Mesenchymal stem cell (in vitro differentiated cells and primary cell): ENCODE results near the gene NMD3.
"Not testable (repeated sequence)": the region's sequence is repeated elsewhere in the genome, so short reads cannot be mapped to it uniquely, and the experiment has no call there.

Experiments
- DNase-seq: peaks from one replicate; pipeline ENCODE4 v3.0.0-alpha.2; 2013
- H2AFZ ChIP-seq: one replicate; pipeline ENCODE4 v1.6.1; 2013; ENCODE audit warnings: low read depth, mild to moderate bottlenecking, control low read depth, inconsistent platforms, low read length, moderate library complexity
- H2AK5ac ChIP-seq: 2 replicates; pipeline ENCODE4 v1.6.1; 2013; ENCODE audit warnings: low read length, moderate library complexity, mild to moderate bottlenecking, inconsistent platforms; ENCODE audit not compliant: severe bottlenecking
- H2BK120ac ChIP-seq: one replicate; pipeline ENCODE4 v1.6.1; 2013; ENCODE audit warnings: low read depth, mild to moderate bottlenecking, inconsistent platforms, low read length, moderate library complexity
- H2BK12ac ChIP-seq, 2 experiments: one replicate each; pipeline ENCODE4 v1.6.1; 2013; ENCODE audit warnings: inconsistent platforms in 2 of 2, low read length in 2 of 2, mild to moderate bottlenecking in 2 of 2, moderate library complexity in 2 of 2, control low read depth in 1 of 2
- H2BK15ac ChIP-seq: one replicate; pipeline ENCODE4 v1.6.1; 2013; ENCODE audit warnings: mild to moderate bottlenecking, low read depth, inconsistent platforms; ENCODE audit not compliant: poor library complexity, severe bottlenecking
- H2BK5ac ChIP-seq: 2 replicates; pipeline ENCODE4 v1.6.1; 2013; ENCODE audit warnings: low read depth, mild to moderate bottlenecking, low read length, control low read depth, inconsistent platforms; ENCODE audit not compliant: poor library complexity, severe bottlenecking
- H3K14ac ChIP-seq, 2 experiments: one replicate each; pipeline ENCODE4 v1.6.1; 2013; ENCODE audit warnings: inconsistent platforms in 2 of 2, low read length in 2 of 2, control low read depth in 1 of 2, mild to moderate bottlenecking in 1 of 2, moderate library complexity in 1 of 2
- H3K18ac ChIP-seq, 2 experiments: one replicate each; pipeline ENCODE4 v1.6.1; 2013; ENCODE audit warnings: inconsistent platforms in 2 of 2, low read length in 2 of 2, control low read depth in 1 of 2, low read depth in 1 of 2, mild to moderate bottlenecking in 1 of 2
- H3K23ac ChIP-seq, 2 experiments: one replicate each; pipeline ENCODE4 v1.6.1; 2013; ENCODE audit warnings: inconsistent platforms in 2 of 2, low read length in 2 of 2, mild to moderate bottlenecking in 2 of 2, moderate library complexity in 2 of 2, control low read depth in 1 of 2
- H3K27ac ChIP-seq: 2 replicates; pipeline ENCODE4 v1.5.1; 2013; ENCODE audit warnings: mild to moderate bottlenecking, moderate library complexity, low read length, control low read depth, inconsistent platforms; ENCODE audit not compliant: poor library complexity, severe bottlenecking
- H3K27me3 ChIP-seq, 2 experiments: 2 replicates each; pipeline versions ENCODE4 v1.6.1 to v1.7.0; 2013; ENCODE audit warnings: low read length in 2 of 2, mild to moderate bottlenecking in 2 of 2, moderate library complexity in 2 of 2, control low read depth in 1 of 2, inconsistent platforms in 1 of 2; ENCODE audit not compliant: control insufficient read depth in 1 of 2, insufficient read depth in 1 of 2
- H3K36me3 ChIP-seq, 2 experiments: 2 replicates each; pipeline versions ENCODE4 v1.6.1 to v1.7.0; 2013; ENCODE audit warnings: low read length in 2 of 2, control low read depth in 1 of 2, inconsistent platforms in 1 of 2, low read depth in 1 of 2, mild to moderate bottlenecking in 1 of 2; ENCODE audit not compliant: insufficient read depth in 2 of 2, control insufficient read depth in 1 of 2
- H3K4ac ChIP-seq, 2 experiments: one replicate each; pipeline ENCODE4 v1.6.1; 2013; ENCODE audit warnings: inconsistent platforms in 2 of 2, low read length in 2 of 2, mild to moderate bottlenecking in 2 of 2, moderate library complexity in 2 of 2, control low read depth in 1 of 2, low read depth in 1 of 2
- H3K4me1 ChIP-seq: 2 replicates; pipeline ENCODE4 v1.6.1; 2013; ENCODE audit warnings: low read depth, low read length, control low read depth; ENCODE audit not compliant: control insufficient read depth, insufficient read depth
- H3K4me2 ChIP-seq: 2 replicates; pipeline ENCODE4 v1.6.1; 2013; ENCODE audit warnings: low read length, mild to moderate bottlenecking, inconsistent platforms; ENCODE audit not compliant: poor library complexity, severe bottlenecking
- H3K4me3 ChIP-seq, 2 experiments: 2 replicates each; pipeline versions ENCODE4 v1.5.1 to v1.7.0; 2013; ENCODE audit warnings: low read length in 2 of 2, mild to moderate bottlenecking in 2 of 2, control low read depth in 1 of 2, low read depth in 1 of 2; ENCODE audit not compliant: insufficient read depth in 1 of 2
- H3K79me1 ChIP-seq: replicated peaks from 2 replicates; pipeline ENCODE4 v1.6.1; 2013; ENCODE audit warnings: mild to moderate bottlenecking, control low read depth, low read length, inconsistent platforms; ENCODE audit not compliant: poor library complexity, severe bottlenecking
- H3K9ac ChIP-seq: 2 replicates; pipeline ENCODE4 v1.7.0; 2013; ENCODE audit warnings: mild to moderate bottlenecking, low read length, moderate library complexity
- H3K9me3 ChIP-seq: 2 replicates; pipeline ENCODE4 v1.7.0; 2013; ENCODE audit warnings: mild to moderate bottlenecking, low read length; ENCODE audit not compliant: control insufficient read depth
- H4K8ac ChIP-seq: one replicate; pipeline ENCODE4 v1.6.1; 2013; ENCODE audit warnings: inconsistent platforms, mild to moderate bottlenecking, low read length, moderate library complexity
- H4K91ac ChIP-seq: one replicate; pipeline ENCODE4 v1.6.1; 2013; ENCODE audit warnings: mild to moderate bottlenecking, low read length, inconsistent platforms
- WGBS: methylation state at CpG from one replicate; pipeline ENCODE4 v1.1.7; 2013; ENCODE audit warnings: mixed read lengths; 5-methylcytosine and 5-hydroxymethylcytosine counted together

NMD3 gene

DNA sequence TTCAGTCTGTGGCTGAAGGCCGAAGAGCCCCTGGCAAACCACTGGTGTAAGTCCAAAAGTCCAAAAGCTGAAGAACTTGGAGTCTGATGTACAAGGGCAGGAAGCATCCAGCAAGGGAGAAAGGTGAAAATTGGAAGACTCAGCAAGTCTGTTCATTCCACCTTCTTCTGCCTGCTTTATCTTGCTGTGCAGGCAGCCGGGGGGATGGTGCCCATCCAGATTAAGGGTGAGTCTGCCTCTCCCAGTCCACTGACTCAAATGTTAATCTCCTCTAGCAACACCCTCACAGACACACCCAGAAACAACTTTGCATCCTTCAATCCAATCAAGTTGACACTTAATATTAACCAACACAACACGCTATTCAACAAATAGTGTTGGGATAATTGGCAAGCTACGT lies 61.3 kb downstream of the NMD3 start:
- not testable (repeated sequence) for H3K4ac ChIP-seq, H2AK5ac ChIP-seq, H4K8ac ChIP-seq, H3K4me2 ChIP-seq, H2BK5ac ChIP-seq, H2BK12ac ChIP-seq, H3K27ac ChIP-seq, H3K36me3 ChIP-seq, H2AFZ ChIP-seq, H2BK120ac ChIP-seq, H3K79me1 ChIP-seq, H3K9ac ChIP-seq, H3K23ac ChIP-seq, H3K14ac ChIP-seq, H3K4me1 ChIP-seq, H3K18ac ChIP-seq, H4K91ac ChIP-seq, H3K27me3 ChIP-seq, H3K4me3 ChIP-seq, H2BK15ac ChIP-seq, DNase-seq
- H3K9me3 ChIP-seq, result peaks cover 27% of the 10 kb centered on the region
- whole genome bisulfite sequencing, result 100% methylated on average over 4 of the region's 4 CpGs

DNA sequence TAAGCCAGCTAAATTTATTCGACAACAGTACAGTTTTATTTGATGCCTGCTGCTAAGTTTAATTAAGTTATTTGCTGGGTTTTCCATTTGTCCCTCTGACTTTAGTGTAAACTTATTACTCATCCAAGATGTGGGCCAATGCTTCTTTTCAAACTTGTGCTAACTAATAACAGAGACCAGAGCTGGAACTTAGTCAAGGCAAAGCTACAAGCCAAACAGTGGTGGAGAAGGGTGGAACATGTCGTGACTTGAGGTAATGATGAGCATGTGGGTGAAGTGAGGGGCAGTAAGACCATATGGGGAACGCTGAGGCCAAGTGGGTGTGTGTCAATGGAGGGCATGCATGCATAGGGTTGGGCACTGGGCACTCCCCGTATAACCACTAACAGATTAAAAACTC lies 63.9 kb downstream of the NMD3 start:
- Histone ChIP-seq H2AK5ac (no peak overlapping the region), H3K4me1 (no peaks in the 10 kb centered on the region), H3K36me3 (no peaks in the 10 kb centered on the region), H3K27ac (no peak overlapping the region), H3K9ac (no peak overlapping the region), H3K14ac (no peak overlapping the region), H3K23ac (no peak overlapping the region), H3K79me1 (no peaks in the 10 kb centered on the region), H2BK5ac (no peak overlapping the region), H4K91ac (no peak overlapping the region), H3K4me2 (no peak overlapping the region), H3K4me3 (no peak overlapping the region), H3K9me3 (peaks cover 9% of the 10 kb centered on the region), H4K8ac (no peak overlapping the region), H3K27me3 (no peaks in the 10 kb centered on the region), H2BK15ac (no peak overlapping the region), H2BK120ac (no peak overlapping the region), H3K4ac (no peak overlapping the region), H3K18ac (no peak overlapping the region), H2BK12ac (no peak overlapping the region), H2AFZ (no peak overlapping the region)
- 96% methylated on average over 3 of the region's 4 CpGs for WGBS
- DNase-seq, result no peak

DNA sequence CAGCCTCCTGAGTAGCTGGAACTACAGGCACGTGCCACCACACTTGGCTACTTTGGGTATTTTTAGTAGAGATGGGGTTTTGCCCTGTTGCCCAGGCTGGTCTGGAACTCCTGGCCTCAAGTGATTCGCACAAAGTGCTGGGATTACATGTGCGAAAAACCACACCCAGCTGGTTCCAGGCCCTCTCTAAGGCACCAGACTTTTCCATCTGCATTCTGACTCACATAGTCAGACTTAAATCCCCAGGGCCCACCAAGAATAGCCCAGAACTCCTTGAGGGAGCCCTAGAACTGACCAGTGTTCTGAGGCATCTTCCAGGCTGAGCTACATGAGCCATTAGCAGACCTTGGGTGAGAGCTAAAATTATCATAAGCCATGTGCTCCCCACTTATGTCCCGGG lies 68.1 kb downstream of the NMD3 start:
- no peak overlapping the region for H2AFZ ChIP-seq
- no peaks in the 10 kb centered on the region for H3K36me3 ChIP-seq
- H3K18ac ChIP-seq, result no peak overlapping the region
- H3K14ac ChIP-seq, result no peak overlapping the region
- H2BK12ac ChIP-seq, result no peak overlapping the region
- no peak overlapping the region for H3K4me2 ChIP-seq
- WGBS, result 96% methylated on average over 4 of the region's 4 CpGs
- no peak overlapping the region for H4K91ac ChIP-seq
- H3K23ac ChIP-seq, result no peak overlapping the region
- DNase-seq, result no peak
- peaks cover 4% of the 10 kb centered on the region for H3K4me1 ChIP-seq
- H2BK5ac ChIP-seq, result no peak overlapping the region
- H2AK5ac ChIP-seq, result no peak overlapping the region
- no peak overlapping the region for H3K4me3 ChIP-seq
- H3K9me3 ChIP-seq, result no peaks in the 10 kb centered on the region
- H3K9ac ChIP-seq, result no peak overlapping the region
- no peak overlapping the region for H3K27ac ChIP-seq
- H3K27me3 ChIP-seq, result no peaks in the 10 kb centered on the region
- no peaks in the 10 kb centered on the region for H3K79me1 ChIP-seq
- H3K4ac ChIP-seq, result no peak overlapping the region
- H4K8ac ChIP-seq, result no peak overlapping the region
- H2BK15ac ChIP-seq, result no peak overlapping the region
- no peak overlapping the region for H2BK120ac ChIP-seq

DNA sequence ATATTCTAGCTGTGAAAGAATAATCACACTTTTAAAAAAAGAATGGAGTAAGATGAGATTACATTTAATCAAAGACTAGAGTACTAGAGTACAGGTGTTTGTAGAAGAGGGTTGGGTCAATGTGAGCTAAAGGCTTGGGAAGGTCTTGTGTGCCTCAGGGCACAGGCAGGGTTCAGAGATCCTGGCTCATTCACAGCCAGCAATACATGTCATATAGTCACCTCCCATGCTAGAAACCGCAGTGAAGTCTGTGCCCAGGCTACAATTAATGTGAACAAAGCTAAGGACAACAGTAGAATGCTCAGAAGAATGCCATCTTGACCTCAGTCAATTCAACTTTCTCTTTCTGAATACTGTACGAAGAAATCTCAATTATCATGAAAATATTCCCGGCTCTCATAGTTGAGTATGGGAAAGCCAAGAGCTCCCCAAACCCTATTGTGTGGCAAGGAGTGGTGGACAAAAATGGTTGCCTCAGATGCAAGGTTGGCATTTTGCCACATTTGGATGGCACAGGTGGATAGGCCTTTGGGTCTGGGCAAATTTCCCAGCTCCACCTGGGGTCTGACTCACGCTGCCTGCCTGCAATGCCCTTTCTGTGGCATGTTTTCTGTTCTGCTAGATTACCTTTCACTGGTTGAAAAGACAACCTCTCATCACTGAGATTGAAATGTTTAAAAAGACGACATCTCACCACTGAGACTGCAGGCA lies 70.2 kb downstream of the NMD3 start:
- Histone ChIP-seq H2BK120ac (no peak overlapping the region), H3K23ac (no peak overlapping the region), H4K91ac (no peak overlapping the region), H4K8ac (no peak overlapping the region), H2AK5ac (no peak overlapping the region), H3K27me3 (no peaks in the 10 kb centered on the region), H2AFZ (no peak overlapping the region), H3K4ac (no peak overlapping the region), H3K9ac (no peak overlapping the region), H3K9me3 (no peaks in the 10 kb centered on the region), H3K27ac (no peak overlapping the region), H3K14ac (no peak overlapping the region), H3K18ac (no peak overlapping the region), H3K79me1 (no peaks in the 10 kb centered on the region), H3K4me3 (no peak overlapping the region), H3K4me2 (no peak overlapping the region), H3K4me1 (peaks cover 7% of the 10 kb centered on the region), H2BK15ac (no peak overlapping the region), H2BK5ac (no peak overlapping the region), H3K36me3 (no peaks in the 10 kb centered on the region), H2BK12ac (no peak overlapping the region)
- WGBS, result 92% methylated on average over 5 of the region's 5 CpGs
- no peak for DNase-seq
